ENCODE data around the gene PDILT. TPM values are rescaled to one million over a fixed set of nuclear protein-coding genes. Genes with fewer than 3 reads are reported as not detected.

Gene PDILT
- total and polyA plus RNA-seq, 2 experiments from 2014 or later: not detected

- Histone ChIP-seq H3K27ac (no peak overlapping the region), H3K4me1 (ENCODE audit: low read depth) (no peaks in the 10 kb centered on the region), H3K36me3 (no peaks in the 10 kb centered on the region), H3K9me3 (ENCODE audit: low read depth) (no peaks in the 10 kb centered on the region), H3K27me3 (peaks cover 3% of the 10 kb centered on the region), H3K4me3 (no peak overlapping the region)
- no peak for DNase-seq (ENCODE audit: low read depth in 1 of 2, low spot score in 1 of 2)
- no peak for TF ChIP-seq CTCF (IDR thresholded peaks at IDR 0.05; ENCODE audit: low read depth, low read length)
Observed at GRCh38 chr16:20372701-20373100, 31.8 kb downstream of the PDILT start.

- no peak for DNase-seq (ENCODE audit: low read depth in 1 of 2, low spot score in 1 of 2)
- TF ChIP-seq CTCF (IDR thresholded peaks at IDR 0.05; ENCODE audit: low read depth, low read length): no peak
- no peak overlapping the region for H3K27ac ChIP-seq
Observed at GRCh38 chr16:20369452-20370054, 35.0 kb downstream of the PDILT start.

GRCh38 chr16:20364051-20364450 is 40.5 kb downstream of the PDILT start:
- DNase-seq (ENCODE audit: low read depth in 1 of 2, low spot score in 1 of 2): no peak
- Histone ChIP-seq H3K27ac (no peak overlapping the region), H3K4me3 (no peak overlapping the region), H3K9me3 (ENCODE audit: low read depth) (no peaks in the 10 kb centered on the region), H3K27me3 (no peaks in the 10 kb centered on the region), H3K4me1 (ENCODE audit: low read depth) (no peaks in the 10 kb centered on the region), H3K36me3 (no peaks in the 10 kb centered on the region)
- TF ChIP-seq CTCF (IDR thresholded peaks at IDR 0.05; ENCODE audit: low read depth, low read length): no peak

More at GRCh38 chr16:20369452-20370054, 35.0 kb downstream of the PDILT start:
- no peaks in the 10 kb centered on the region for H3K9me3 ChIP-seq (ENCODE audit: low read depth)
- H3K4me1 ChIP-seq (ENCODE audit: low read depth): no peaks in the 10 kb centered on the region
- H3K27me3 ChIP-seq: peaks cover 2% of the 10 kb centered on the region
- H3K36me3 ChIP-seq: no peaks in the 10 kb centered on the region
- no peak overlapping the region for H3K4me3 ChIP-seq

GRCh38 chr16:20363191-20363590 is 41.3 kb downstream of the PDILT start:
- no peaks in the 10 kb centered on the region for H3K36me3 ChIP-seq
- H3K4me1 ChIP-seq (ENCODE audit: low read depth): no peaks in the 10 kb centered on the region
- H3K9me3 ChIP-seq (ENCODE audit: low read depth): no peaks in the 10 kb centered on the region
- no peak for TF ChIP-seq CTCF (IDR thresholded peaks at IDR 0.05; ENCODE audit: low read depth, low read length)
- H3K27ac ChIP-seq: no peak overlapping the region
- no peaks in the 10 kb centered on the region for H3K27me3 ChIP-seq
- no peak for DNase-seq (ENCODE audit: low read depth in 1 of 2, low spot score in 1 of 2)
- no peak overlapping the region for H3K4me3 ChIP-seq

DNA sequence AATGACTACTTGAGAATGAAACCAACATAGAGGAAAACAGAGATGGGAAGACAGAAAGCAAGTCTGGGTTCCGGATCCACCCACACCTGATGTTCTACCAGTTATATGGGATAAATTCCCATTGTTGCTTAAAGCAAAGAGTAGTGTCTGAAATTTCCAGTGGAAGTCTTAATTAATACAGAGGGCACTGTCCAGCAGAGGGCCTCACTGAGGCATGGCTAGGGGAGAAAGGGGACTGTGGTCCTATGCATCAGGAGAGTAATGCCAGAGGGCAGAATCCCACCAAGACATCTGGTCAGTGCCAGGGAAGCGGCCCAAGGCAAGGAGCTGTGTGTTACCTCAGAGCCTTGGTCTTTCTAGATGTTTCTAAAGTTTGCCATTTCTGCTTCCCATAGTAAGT is 44.5 kb downstream of the PDILT start:
- H3K4me1 ChIP-seq (ENCODE audit: low read depth): no peaks in the 10 kb centered on the region
- no peak overlapping the region for H3K4me3 ChIP-seq
- peak in 1 of 2 donors; percentile 47 for DNase-seq (ENCODE audit: low read depth in 1 of 2, low spot score in 1 of 2)
- peak; percentile 15 for TF ChIP-seq CTCF (IDR thresholded peaks at IDR 0.05; ENCODE audit: low read depth, low read length)
- H3K27ac ChIP-seq: no peak overlapping the region
- H3K27me3 ChIP-seq: no peaks in the 10 kb centered on the region
- H3K36me3 ChIP-seq: no peaks in the 10 kb centered on the region
- H3K9me3 ChIP-seq (ENCODE audit: low read depth): no peaks in the 10 kb centered on the region
